Activated CD4-positive, alpha-beta T cell treated with anti-CD3 and anti-CD28 coated beads, Interleukin-2, amount 10 ng/mL, durations not matched to agents 24 days and 14 days (primary cell): ENCODE measurements around the gene RHBG. TPM values are rescaled to one million over a fixed set of nuclear protein-coding genes. Genes with fewer than 3 reads are reported as not detected.

ENCODE experiments used
- DNase-seq: peaks from one replicate; pipeline ENCODE4 v3.0.0; 2022
- H3K27ac Mint-ChIP-seq: one replicate; pipeline ENCODE4 v1.8.0; 2022; ENCODE audit warnings: mild to moderate bottlenecking, mixed read lengths
- H3K27me3 Mint-ChIP-seq: one replicate; pipeline ENCODE4 v1.8.0; 2022; ENCODE audit warnings: mixed read lengths
- H3K36me3 Mint-ChIP-seq: one replicate; pipeline ENCODE4 v1.8.0; 2022; ENCODE audit warnings: low read depth, mild to moderate bottlenecking, mixed read lengths
- H3K4me1 Mint-ChIP-seq: one replicate; pipeline ENCODE4 v1.8.0; 2021; ENCODE audit warnings: mixed read lengths
- H3K4me3 Mint-ChIP-seq: one replicate; pipeline ENCODE4 v1.8.0; 2022; ENCODE audit warnings: mild to moderate bottlenecking, moderate library complexity, mixed read lengths
- H3K9me3 Mint-ChIP-seq: one replicate; pipeline ENCODE4 v1.8.0; 2021; ENCODE audit warnings: mixed read lengths
- intact Hi-C: fragments of 100-400 bp; cut with micrococcal nuclease; formaldehyde crosslinking; loops from one replicate; pipeline ENCODE4 v1.15.1; 2023
- total RNA-seq: library from RNA; stranded (reverse); gene quantifications from 2 replicates; pipeline ENCODE4 v1.2.3, GENCODE V29; 2022

Gene RHBG
- total RNA-seq, 1 donor from 2014 or later, result not detected

DNA sequence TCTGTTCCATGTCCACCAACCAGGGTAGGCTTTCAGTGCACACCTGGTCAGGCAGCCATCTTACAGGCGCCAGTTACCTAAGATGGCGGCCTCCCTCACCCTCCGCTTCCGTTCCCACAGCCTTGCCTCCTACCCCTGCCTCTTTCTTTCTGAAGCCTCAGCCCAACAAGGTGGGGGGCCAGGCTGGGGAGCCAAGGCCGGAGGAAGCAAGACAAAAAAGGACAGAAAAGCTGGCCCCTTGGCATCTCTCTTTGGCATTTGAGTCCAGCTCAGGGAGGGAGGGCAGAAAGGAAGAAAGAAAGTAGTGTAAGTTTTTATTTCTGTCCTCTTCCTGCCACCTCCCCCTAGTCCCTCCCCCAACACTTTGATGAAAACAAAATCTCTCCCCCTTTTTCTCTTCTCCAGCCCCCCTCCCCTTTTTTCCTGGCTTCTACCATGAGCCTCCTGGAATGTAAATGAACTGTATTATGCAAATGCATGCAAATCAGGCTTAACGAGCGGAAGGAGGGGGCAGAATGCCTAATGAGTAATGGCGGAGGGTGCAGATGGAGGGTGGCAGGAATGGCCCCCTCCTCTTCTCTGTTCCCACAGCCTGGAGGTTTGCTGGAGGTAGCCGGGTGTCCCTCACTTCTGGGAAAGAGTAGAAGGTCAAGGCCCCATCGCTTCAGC is 43.8 kb downstream of the RHBG start:
- H3K27me3 Mint-ChIP-seq, result peaks cover 56% of the 10 kb centered on the region
- no peak for DNase-seq
- H3K36me3 Mint-ChIP-seq, result no peaks in the 10 kb centered on the region

DNA sequence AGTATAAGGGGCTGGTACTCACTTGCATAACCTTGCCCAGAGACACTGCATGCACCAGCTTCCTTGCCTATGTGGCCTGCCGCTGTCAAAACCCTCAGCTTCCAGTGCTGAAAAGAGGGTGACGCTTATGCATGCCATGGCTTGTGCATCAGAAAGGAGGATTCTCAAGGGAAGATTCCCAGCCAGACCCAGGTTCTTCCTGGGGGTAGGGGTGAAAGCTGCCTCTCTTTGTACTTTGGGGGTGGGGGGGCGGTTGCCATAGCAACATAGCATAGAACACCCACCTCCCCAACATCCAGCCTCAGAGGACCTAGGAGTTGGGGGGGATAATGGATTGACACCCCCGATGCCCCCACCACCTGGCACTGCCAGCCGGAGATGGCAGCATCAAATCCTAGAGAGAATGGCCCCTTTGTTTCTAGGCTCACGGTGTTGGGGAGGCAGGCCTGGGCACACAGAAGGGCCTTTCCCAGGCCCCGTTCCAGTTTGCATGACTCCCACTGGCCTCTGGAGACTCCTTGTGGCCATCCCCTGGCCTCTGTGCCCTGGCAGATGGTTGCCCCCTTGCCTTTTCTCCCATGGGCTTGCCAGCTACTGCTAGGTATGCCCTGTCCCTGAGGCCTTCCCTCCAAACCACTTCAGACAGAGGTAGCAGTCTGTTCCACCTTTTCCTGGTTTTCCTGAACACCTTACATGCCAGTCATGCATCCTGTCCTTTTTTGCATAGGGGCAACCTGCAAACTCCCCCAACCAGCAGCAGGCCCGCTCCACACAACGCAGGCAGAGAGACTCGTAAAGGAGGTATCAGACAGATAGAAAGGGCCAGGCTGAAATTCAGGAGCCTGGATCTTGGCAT is 44.6 kb downstream of the RHBG start:
- Mint-ChIP-seq H3K9me3 (peaks cover 6% of the 10 kb centered on the region), H3K4me1 (no peaks in the 10 kb centered on the region), H3K27ac (no peak overlapping the region), H3K27me3 (peaks cover 63% of the 10 kb centered on the region), H3K36me3 (no peaks in the 10 kb centered on the region), H3K4me3 (no peak overlapping the region)
- no peak for DNase-seq
- intact Hi-C loops, result no loop called here

More for the DNA sequence above, 43.8 kb downstream of the RHBG start:
- intact Hi-C loops, result no loop called here
- Mint-ChIP-seq H3K9me3 (peaks cover 6% of the 10 kb centered on the region), H3K27ac (no peak overlapping the region), H3K4me1 (no peaks in the 10 kb centered on the region), H3K4me3 (no peak overlapping the region)

DNA sequence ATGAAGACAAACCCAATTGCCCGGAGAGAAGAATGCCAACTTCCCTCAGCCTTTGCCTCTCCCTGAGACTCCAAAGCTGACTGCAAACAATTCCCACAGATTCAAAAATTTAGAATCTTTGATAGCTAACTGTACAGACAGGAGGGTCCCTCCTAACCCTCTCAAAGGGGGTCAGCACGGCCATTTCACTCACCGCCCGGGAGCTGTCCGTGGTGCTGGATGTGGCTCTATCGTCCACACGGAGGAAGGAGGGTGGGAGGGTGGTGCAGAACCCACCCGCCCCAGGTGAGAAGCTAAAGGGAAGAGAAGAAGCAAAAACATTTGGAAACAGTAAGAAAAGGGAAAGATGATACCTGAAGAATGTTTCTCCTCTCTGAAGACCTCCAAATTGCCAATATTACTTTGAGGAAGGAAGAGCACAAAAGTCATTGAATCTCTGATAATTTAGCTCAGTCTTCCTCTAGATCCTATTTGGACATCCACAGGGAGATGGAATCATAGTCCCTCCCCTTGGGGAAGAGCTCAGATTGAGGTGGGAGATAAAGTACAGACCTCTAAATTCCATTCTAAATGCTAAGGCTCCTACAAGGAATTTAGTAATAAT is 45.6 kb downstream of the RHBG start:
- DNase-seq, result peak; percentile 79

DNA sequence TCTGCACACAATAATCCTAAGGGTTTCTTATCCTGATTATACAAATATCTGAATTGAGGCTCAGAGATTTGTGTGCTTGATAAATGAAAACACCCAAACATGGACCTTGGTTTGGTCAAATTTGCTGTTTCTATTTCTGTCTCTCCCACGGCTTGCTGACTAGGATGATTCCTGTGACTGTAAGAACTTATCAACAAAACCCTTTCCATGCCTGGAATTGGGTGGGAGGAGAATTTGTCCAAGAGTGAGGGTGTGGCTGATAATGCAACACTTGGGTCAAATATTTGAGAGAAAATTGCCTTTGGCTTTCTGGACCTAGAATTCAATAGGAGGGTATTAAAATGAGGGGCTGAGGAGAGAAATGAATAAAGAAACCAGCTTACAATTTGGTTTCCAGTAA is 48.0 kb downstream of the RHBG start:
- H3K27ac Mint-ChIP-seq, result no peak overlapping the region
- no peak for DNase-seq
- H3K4me3 Mint-ChIP-seq, result no peak overlapping the region
- H3K4me1 Mint-ChIP-seq, result peaks cover 12% of the 10 kb centered on the region
- intact Hi-C loops, result no loop called here
- peaks cover 73% of the 10 kb centered on the region for H3K27me3 Mint-ChIP-seq
- no peaks in the 10 kb centered on the region for H3K36me3 Mint-ChIP-seq
- peaks cover 6% of the 10 kb centered on the region for H3K9me3 Mint-ChIP-seq

More for the DNA sequence above, 45.6 kb downstream of the RHBG start:
- H3K4me3 Mint-ChIP-seq, result no peak overlapping the region
- no peaks in the 10 kb centered on the region for H3K4me1 Mint-ChIP-seq
- H3K27me3 Mint-ChIP-seq, result peaks cover 68% of the 10 kb centered on the region
- H3K36me3 Mint-ChIP-seq, result no peaks in the 10 kb centered on the region
- H3K9me3 Mint-ChIP-seq, result peaks cover 6% of the 10 kb centered on the region
- intact Hi-C loops, result no loop called here
- H3K27ac Mint-ChIP-seq, result no peak overlapping the region

DNA sequence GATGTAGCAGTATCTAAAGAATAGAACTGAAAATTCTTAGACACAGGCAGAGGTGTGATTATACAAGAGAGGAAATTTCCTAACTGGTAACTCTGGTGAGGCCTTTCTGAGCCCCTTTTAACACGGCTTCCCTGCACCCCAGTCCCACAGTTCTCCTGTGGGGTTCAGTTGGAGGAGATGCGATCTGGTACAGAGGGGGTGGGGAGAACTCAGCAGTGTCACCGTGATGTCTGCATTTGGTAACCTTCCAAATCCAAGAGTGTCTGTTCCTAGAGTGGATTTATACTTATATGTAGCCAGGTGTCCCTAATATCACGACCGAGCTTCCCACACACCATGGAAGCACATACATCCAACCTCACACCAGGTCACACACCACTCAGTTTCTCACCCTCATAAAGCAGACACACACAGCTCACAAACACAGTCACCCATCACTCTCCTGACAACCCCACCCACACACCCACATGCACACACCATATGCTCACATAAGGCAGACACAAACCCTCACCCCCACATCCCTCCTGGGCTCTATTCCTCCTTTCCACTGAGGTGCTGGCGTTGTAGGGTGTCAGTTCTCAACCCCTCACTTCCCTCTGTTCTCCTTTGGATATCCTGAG is 48.5 kb downstream of the RHBG start:
- H3K4me3 Mint-ChIP-seq, result no peak overlapping the region
- H3K36me3 Mint-ChIP-seq, result no peaks in the 10 kb centered on the region
- no peak overlapping the region for H3K27ac Mint-ChIP-seq
- intact Hi-C loops, result no loop called here
- H3K4me1 Mint-ChIP-seq, result peaks cover 14% of the 10 kb centered on the region
- no peak for DNase-seq
- H3K27me3 Mint-ChIP-seq, result peaks cover 74% of the 10 kb centered on the region
- H3K9me3 Mint-ChIP-seq, result peaks cover 6% of the 10 kb centered on the region

DNA sequence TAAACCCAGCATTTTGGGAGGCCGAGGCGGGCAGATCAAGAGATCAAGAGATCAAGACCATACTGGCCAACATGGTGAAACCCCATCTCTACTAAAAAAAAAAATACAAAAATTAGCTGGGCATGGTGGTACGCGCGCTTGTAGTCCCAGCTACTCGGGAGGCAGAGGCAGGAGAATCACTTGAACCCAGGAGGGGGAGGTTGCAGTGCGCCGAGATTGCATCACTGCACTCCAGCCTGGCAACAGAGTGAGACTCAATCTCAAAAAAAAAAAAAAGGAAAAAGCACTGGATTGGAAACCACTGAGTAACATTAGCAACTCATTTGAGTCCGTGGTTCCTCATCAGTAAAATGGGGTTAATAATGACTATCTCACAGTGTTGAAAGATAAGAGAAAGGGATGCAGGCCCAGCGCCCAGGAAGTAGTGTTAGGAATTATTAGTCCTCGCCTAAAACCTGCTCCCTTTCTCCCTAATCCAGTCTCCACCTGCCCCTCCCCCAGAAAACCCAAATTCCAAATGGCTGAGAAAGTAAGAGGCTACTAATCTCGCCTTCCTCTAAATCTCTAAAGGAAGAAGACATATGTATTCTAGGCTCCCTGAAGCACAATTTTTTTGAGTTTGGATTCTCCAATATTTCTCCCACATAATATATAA is 49.5 kb downstream of the RHBG start:
- H3K4me3 Mint-ChIP-seq, result no peak overlapping the region
- peaks cover 85% of the 10 kb centered on the region for H3K27me3 Mint-ChIP-seq
- intact Hi-C loops, result no loop called here
- H3K36me3 Mint-ChIP-seq, result no peaks in the 10 kb centered on the region
- peaks cover 14% of the 10 kb centered on the region for H3K4me1 Mint-ChIP-seq
- H3K27ac Mint-ChIP-seq, result no peak overlapping the region
- peaks cover 6% of the 10 kb centered on the region for H3K9me3 Mint-ChIP-seq
- DNase-seq, result no peak

DNA sequence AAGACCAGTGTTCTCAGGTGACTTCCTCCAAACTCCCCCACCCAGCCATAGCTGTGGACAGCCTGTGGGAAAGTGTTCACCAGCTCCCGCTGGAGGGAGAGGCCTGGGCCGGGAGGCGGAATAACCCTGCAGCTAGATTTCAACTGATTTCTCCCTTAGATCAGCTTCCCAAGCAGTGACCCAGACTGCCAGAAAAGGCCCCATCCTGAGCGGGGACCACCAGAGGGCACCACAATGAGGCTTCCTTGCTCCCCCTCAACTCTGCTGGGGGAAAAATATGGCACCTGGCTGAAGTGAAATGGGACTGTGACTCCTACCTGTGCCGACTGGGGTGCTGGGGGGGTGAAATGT is 50.8 kb downstream of the RHBG start:
- Mint-ChIP-seq H3K4me1 (peaks cover 14% of the 10 kb centered on the region), H3K27me3 (peaks cover 91% of the 10 kb centered on the region), H3K27ac (no peak overlapping the region), H3K9me3 (no peaks in the 10 kb centered on the region), H3K36me3 (no peaks in the 10 kb centered on the region), H3K4me3 (peak overlapping the region; percentile 87)
- DNase-seq, result no peak
- intact Hi-C loops, result loop anchor here (2.0 kb wide), 1 partner anchor 19 kb away; no protein-coding TSS in a partner anchor

DNA sequence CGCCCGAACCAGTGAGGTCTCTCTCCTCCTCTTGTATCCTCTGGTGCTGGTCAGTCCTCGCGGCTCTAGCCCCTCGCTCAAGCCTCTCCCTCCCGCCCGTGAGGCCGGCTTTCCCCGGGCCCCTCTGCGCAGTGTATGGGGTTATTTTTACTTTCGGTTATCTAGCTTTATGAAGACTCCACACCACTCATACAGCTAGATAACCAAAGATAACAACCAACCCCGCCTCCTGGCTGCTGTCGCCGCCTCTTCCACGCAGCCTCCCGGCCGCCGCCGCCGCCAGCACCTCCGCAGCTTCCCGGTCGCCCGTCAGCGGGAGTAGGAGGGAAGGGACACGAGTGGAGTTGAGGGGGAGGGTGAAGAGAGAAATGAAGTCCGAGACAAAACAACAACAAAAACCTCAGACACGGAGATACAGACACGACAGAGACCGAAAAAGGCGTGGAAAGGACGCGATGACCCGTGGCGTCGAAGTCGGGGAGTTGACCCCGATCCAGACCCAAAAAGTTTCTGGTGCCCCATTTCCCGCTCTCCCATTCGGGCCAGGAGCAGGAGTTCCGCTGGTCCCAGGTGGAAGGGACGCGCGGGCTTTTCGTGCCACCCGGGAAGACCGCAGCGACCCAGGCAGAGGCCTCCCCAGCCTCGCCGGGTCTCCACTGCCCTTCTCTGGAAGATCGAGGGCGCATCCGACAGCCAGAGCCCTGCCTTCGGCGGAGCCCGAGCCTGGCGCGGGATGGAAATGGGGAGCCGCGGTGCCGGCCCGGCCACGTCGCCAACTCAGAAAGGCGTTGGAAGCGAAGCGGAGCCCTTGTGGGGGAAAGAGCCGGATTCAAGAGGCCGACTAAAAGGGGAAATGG is 51.4 kb downstream of the RHBG start:
- peak; percentile 86 for DNase-seq
- Mint-ChIP-seq H3K27me3 (peaks cover 91% of the 10 kb centered on the region), H3K36me3 (no peaks in the 10 kb centered on the region), H3K4me1 (peaks cover 14% of the 10 kb centered on the region), H3K4me3 (peak overlapping the region; percentile 87), H3K27ac (no peak overlapping the region), H3K9me3 (no peaks in the 10 kb centered on the region)
- intact Hi-C loops, result loop anchor here (2.0 kb wide), 1 partner anchor 18 kb away; no protein-coding TSS in a partner anchor

DNA sequence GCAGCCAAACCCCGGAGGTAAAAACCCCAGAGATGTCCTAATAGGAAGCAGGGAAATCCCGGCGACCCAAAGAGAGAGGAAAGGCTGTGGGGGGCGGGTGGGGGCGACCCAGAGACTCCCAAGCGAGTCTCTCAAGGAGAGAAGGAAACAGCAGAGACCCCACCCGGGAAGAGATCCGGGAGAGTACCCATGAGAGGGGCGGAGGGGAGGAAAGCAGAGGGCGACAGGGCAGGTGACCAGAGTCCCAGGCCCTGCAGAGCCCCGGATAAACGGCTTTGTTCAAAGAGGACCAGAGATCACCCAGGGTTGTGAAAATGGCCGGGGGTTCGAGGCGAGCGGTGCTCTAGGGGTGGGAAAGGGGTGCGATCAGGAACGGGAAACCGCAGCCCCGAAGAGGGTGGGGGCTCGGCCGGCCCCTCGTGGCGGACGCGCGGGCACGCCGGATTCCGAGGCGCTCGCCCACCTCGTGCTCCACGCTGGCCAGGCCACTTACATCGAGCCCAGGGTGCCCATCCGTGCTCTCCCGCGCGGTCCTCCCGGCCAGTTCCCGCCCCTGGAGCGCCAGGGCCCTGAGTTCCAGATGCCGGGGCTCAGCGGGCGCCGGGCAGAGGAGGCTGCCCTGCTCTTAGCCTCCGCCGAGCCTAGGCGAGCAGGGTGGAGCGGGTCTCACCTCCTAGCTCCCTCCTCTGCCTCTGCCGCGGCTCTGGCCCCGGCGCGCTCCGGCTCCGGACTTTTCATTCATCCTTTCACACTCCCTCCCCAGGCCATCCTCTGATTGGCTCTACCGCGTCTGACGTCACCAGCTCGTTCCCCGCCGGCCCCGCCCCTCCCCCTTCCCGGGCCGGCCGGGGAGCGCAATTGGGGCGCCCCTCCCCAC is 52.3 kb downstream of the RHBG start:
- peaks cover 14% of the 10 kb centered on the region for H3K4me1 Mint-ChIP-seq
- no peaks in the 10 kb centered on the region for H3K9me3 Mint-ChIP-seq
- peak overlapping the region; percentile 87 for H3K4me3 Mint-ChIP-seq
- no peaks in the 10 kb centered on the region for H3K36me3 Mint-ChIP-seq
- intact Hi-C loops, result loop anchor here (2.0 kb wide), 1 partner anchor 18 kb away; no protein-coding TSS in a partner anchor
- peak; percentile 90 for DNase-seq
- no peak overlapping the region for H3K27ac Mint-ChIP-seq
- H3K27me3 Mint-ChIP-seq, result peaks cover 90% of the 10 kb centered on the region

DNA sequence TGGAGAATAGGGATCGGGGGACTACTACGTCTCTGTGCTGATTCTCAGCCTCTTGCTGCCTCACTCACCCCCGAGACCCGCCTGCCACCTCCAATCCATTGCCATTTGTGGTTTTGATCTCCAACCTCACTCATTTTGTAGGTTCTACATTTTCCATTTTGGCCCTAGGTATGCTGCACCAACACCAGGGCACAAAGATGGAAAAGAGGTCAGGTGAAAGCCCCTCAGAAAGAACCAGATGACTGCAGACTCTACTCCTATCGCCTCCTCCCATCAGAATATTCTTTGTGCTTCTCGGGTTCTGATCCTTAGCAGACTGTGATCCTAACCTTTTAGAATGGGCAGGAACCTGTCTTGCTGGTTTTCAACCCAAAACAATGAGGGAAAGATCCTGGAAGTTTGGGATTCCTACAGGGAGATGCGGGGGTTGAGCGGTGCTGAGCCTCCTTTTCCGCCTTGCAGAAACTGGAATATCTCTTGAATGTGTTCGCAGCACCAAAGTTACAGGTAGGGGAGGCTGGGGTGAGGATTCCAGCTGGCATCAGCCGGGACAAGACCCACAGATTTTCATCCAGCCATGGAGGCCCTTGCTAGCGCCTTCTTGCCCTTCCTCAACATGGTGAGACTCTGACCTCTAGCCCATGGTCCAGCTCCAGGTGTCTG is 53.1 kb downstream of the RHBG start:
- Mint-ChIP-seq H3K27ac (no peak overlapping the region), H3K4me3 (peak overlapping the region; percentile 67), H3K9me3 (no peaks in the 10 kb centered on the region), H3K4me1 (peaks cover 14% of the 10 kb centered on the region), H3K27me3 (peaks cover 92% of the 10 kb centered on the region), H3K36me3 (no peaks in the 10 kb centered on the region)
- intact Hi-C loops, result loop anchor here (2.0 kb wide), 1 partner anchor 17 kb away; no protein-coding TSS in a partner anchor
- DNase-seq, result no peak

DNA sequence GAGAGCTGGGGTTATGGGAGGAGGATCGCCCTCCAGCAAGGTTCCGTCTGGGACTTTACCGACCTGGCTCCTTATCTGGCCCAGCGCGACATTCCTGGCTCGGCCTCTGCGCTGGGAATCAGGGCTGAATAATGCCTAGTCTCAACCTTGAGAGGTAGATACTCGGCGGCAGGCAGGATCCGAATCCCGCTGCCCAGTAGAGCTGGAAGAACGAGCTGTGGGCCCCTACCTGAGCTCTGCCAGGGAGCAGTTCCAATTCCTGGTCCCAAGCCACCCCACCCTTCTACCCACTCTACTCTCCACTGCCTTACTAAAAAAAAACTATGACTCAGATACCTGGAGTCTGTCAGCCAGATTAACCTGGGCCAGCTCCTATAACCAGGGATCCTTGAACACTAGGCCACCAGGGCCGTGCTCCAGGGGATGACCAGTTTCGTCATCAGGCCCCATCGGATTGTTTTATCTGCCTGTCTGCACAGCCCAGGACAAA is 53.6 kb downstream of the RHBG start:
- DNase-seq, result no peak
- H3K4me1 Mint-ChIP-seq, result peaks cover 14% of the 10 kb centered on the region

More for the DNA sequence above, 53.6 kb downstream of the RHBG start:
- peaks cover 92% of the 10 kb centered on the region for H3K27me3 Mint-ChIP-seq
- H3K27ac Mint-ChIP-seq, result no peak overlapping the region
- H3K4me3 Mint-ChIP-seq, result no peak overlapping the region
- no peaks in the 10 kb centered on the region for H3K36me3 Mint-ChIP-seq
- no peaks in the 10 kb centered on the region for H3K9me3 Mint-ChIP-seq
- intact Hi-C loops, result no loop called here
